CD4-positive, alpha-beta memory T cell (primary cell): ENCODE measurements around the gene NLGN3. TPM values are rescaled to one million over a fixed set of nuclear protein-coding genes. Genes with fewer than 3 reads are reported as not detected.

Source experiments
- CTCF ChIA-PET: fragments of 350-600 bp; sonication (Branson Sonifier 250); formaldehyde crosslinking; loops from one replicate; lab custom pipeline; 2021; ENCODE audit warnings: inconsistent platforms; ENCODE audit not compliant: partially characterized antibody; lab: Charles Lee
- POLR2A ChIA-PET: fragments of 350-600 bp; sonication (Branson Sonifier 250); formaldehyde crosslinking; loops from one replicate; lab custom pipeline; 2021; ENCODE audit not compliant: partially characterized antibody; lab: Charles Lee
- DNase-seq, 5 donors: peaks; one replicate each; pipeline versions ENCODE4 v3.0.0 to v3.0.0-alpha.2; 2020 to 2022; ENCODE audit warnings: mixed read lengths in 1 of 5
- H3K27ac ChIP-seq: one replicate; pipeline ENCODE4 v1.7.0; 2013; ENCODE audit warnings: low read depth, low read length
- H3K27me3 ChIP-seq: 2 replicates; pipeline ENCODE4 v1.7.0; 2013; ENCODE audit warnings: mild to moderate bottlenecking, low read length, moderate library complexity; ENCODE audit not compliant: insufficient read depth
- H3K36me3 ChIP-seq: 2 replicates; pipeline ENCODE4 v1.7.0; 2013; ENCODE audit warnings: mild to moderate bottlenecking, low read length, moderate library complexity; ENCODE audit not compliant: insufficient read depth
- H3K4me1 ChIP-seq: 2 replicates; pipeline ENCODE4 v1.7.0; 2013; ENCODE audit warnings: mild to moderate bottlenecking, low read length, moderate library complexity; ENCODE audit not compliant: insufficient read depth
- H3K4me3 ChIP-seq, 2 donors: one replicate each; pipeline ENCODE4 v1.7.0; 2013; ENCODE audit warnings: low read length in 2 of 2, mild to moderate bottlenecking in 1 of 2
- H3K9me3 ChIP-seq, 2 donors: one replicate each; pipeline ENCODE4 v1.7.0; 2013; ENCODE audit warnings: low read length in 2 of 2, control low read depth in 1 of 2; ENCODE audit not compliant: control insufficient read depth in 1 of 2
- H3K27ac Mint-ChIP-seq, 7 donors: one replicate each; pipeline ENCODE4 v1.8.0; 2020 to 2021; ENCODE audit warnings: mixed read lengths in 7 of 7, mild to moderate bottlenecking in 6 of 7, inconsistent platforms in 3 of 7, moderate library complexity in 3 of 7
- H3K27me3 Mint-ChIP-seq, 2 donors: one replicate each; pipeline ENCODE4 v1.8.0; 2020 to 2021; ENCODE audit warnings: mixed read lengths in 2 of 2
- H3K36me3 Mint-ChIP-seq, 2 donors: one replicate each; pipeline ENCODE4 v1.8.0; 2020 to 2021; ENCODE audit warnings: mixed read lengths in 2 of 2, inconsistent platforms in 1 of 2, mild to moderate bottlenecking in 1 of 2
- H3K4me1 Mint-ChIP-seq, 4 donors: one replicate each; pipeline ENCODE4 v1.8.0; 2020 to 2021; ENCODE audit warnings: mixed read lengths in 4 of 4, mild to moderate bottlenecking in 1 of 4
- H3K4me3 Mint-ChIP-seq, 8 donors: one replicate each; pipeline ENCODE4 v1.8.0; 2020 to 2021; ENCODE audit warnings: mixed read lengths in 8 of 8, mild to moderate bottlenecking in 7 of 8, moderate library complexity in 6 of 8, inconsistent platforms in 3 of 8
- H3K9me3 Mint-ChIP-seq, 8 donors: one replicate each; pipeline ENCODE4 v1.8.0; 2020 to 2021; ENCODE audit warnings: mixed read lengths in 8 of 8, mild to moderate bottlenecking in 5 of 8, inconsistent platforms in 3 of 8, moderate library complexity in 1 of 8
- intact Hi-C: fragments of 100-400 bp; cut with micrococcal nuclease; formaldehyde crosslinking; loops from one replicate; pipeline ENCODE4 v1.15.1; 2023
- polyA plus RNA-seq, 2 donors: library from polyadenylated mRNA; unstranded; fragments of 300-500 nt; fragmentation: Illumina TruSeq; gene quantifications; one replicate each; pipeline ENCODE4 v1.2.3, GENCODE V29; 2021
- total RNA-seq, 2 experiments: library from RNA; stranded (reverse); gene quantifications; one replicate each; pipeline ENCODE4 v1.2.3, GENCODE V29; 2021

The NLGN3 gene
- total and polyA plus RNA-seq, 4 experiments from 2014 or later = 0.21 to 2.3 (median 1.2) TPM

- H3K36me3 ChIP-seq = peaks cover 19% of the 10 kb centered on the region
- H3K9me3 ChIP-seq = no peaks in the 10 kb centered on the region
- H3K4me3 ChIP-seq = no peak overlapping the region
- intact Hi-C loops = no loop called here
- H3K4me3 Mint-ChIP-seq = peak overlapping the region; percentile 45 to 78 (median 71)
- H3K27me3 Mint-ChIP-seq = no peaks in the 10 kb centered on the region
- H3K27me3 ChIP-seq = no peaks in the 10 kb centered on the region
- H3K9me3 Mint-ChIP-seq = no peaks in the 10 kb centered on the region
- peak overlapping the region; percentile 90 to 99 (median 94) for H3K27ac Mint-ChIP-seq
- ChIA-PET CTCF (interaction anchor here (1.3 to 3.4 kb wide), 3 partner anchors 11 to 25 kb away, joined by 3 to 16 read pairs (median 4); no protein-coding TSS in a partner anchor), POLR2A (interaction anchor here (1.4 to 3.4 kb wide), 7 partner anchors 7 to 76 kb away, joined by 3 to 38 read pairs (median 7); partner anchors contain the start of genes FOXO4 and MED12)
- DNase-seq = peak in 2 of 5 donors; percentile 21 to 40
- peaks cover 82% of the 10 kb centered on the region for H3K4me1 ChIP-seq
- peak overlapping the region; percentile 51 for H3K27ac ChIP-seq
- H3K4me1 Mint-ChIP-seq = peaks cover 46 to 95% (median 81%) of the 10 kb centered on the region in 4 donors
- peaks cover 48 to 49% of the 10 kb centered on the region in 2 donors for H3K36me3 Mint-ChIP-seq
These were observed 39.0 kb upstream of the NLGN3 start for GRCh38 chrX:71105628-71106027.

- intact Hi-C loops = no loop called here
- H3K27ac ChIP-seq = peak within 1 kb of the TSS; percentile 96
- Mint-ChIP-seq H3K27ac (peak within 1 kb of the TSS; percentile 94 to 99 (median 98)), H3K9me3 (no peaks in the 10 kb centered on the region), H3K27me3 (no peaks in the 10 kb centered on the region), H3K4me1 (peaks cover 40 to 88% (median 77%) of the 10 kb centered on the region in 4 donors), H3K36me3 (peaks cover 55 to 57% of the 10 kb centered on the region in 2 donors), H3K4me3 (peak within 1 kb of the TSS; percentile 54 to 99 (median 92))
- H3K9me3 ChIP-seq = no peaks in the 10 kb centered on the region
- ChIA-PET POLR2A (interaction anchor here (1.4 to 3.4 kb wide), 4 partner anchors 10 to 76 kb away, joined by 3 to 38 read pairs (median 6); partner anchors contain the start of genes FOXO4 and MED12), CTCF (interaction anchor here (1.6 to 3.4 kb wide), 2 partner anchors 22 to 24 kb away, joined by 3 to 16 read pairs; no protein-coding TSS in a partner anchor)
- no peaks in the 10 kb centered on the region for H3K27me3 ChIP-seq
- H3K36me3 ChIP-seq = peaks cover 19% of the 10 kb centered on the region
- peaks cover 74% of the 10 kb centered on the region for H3K4me1 ChIP-seq
- peak within 1 kb of the TSS in 1 of 2 donors; percentile 93 for H3K4me3 ChIP-seq
- peak in 1 of 5 donors; percentile 58 for DNase-seq
These were observed 38.2 kb upstream of the NLGN3 start, which contains the start of gene CXorf65 for GRCh38 chrX:71106427-71106826. Gene CXorf65, minus strand, starts transcription at chrX:71106740. Its CDS starts 184 bp downstream, at chrX:71106556.

- Histone ChIP-seq H3K27me3 (no peaks in the 10 kb centered on the region), H3K27ac (peak overlapping the region; percentile 96), H3K4me3 (no peak overlapping the region), H3K36me3 (peaks cover 19% of the 10 kb centered on the region), H3K9me3 (no peaks in the 10 kb centered on the region), H3K4me1 (peaks cover 69% of the 10 kb centered on the region)
- ChIA-PET POLR2A (interaction anchor here (3.4 kb wide), 1 partner anchor 11 kb away, joined by 38 read pairs; the partner anchor contains the start of gene MED12), CTCF (interaction anchor here (3.4 kb wide), 1 partner anchor 22 kb away, joined by 16 read pairs; no protein-coding TSS in a partner anchor)
- peaks cover 55 to 64% of the 10 kb centered on the region in 2 donors for H3K36me3 Mint-ChIP-seq
- peak overlapping the region; percentile 94 to 99 (median 98) for H3K27ac Mint-ChIP-seq
- H3K4me3 Mint-ChIP-seq = peak overlapping the region; percentile 54 to 99 (median 92)
- intact Hi-C loops = no loop called here
- DNase-seq = no peak
- H3K27me3 Mint-ChIP-seq = no peaks in the 10 kb centered on the region
- no peaks in the 10 kb centered on the region for H3K9me3 Mint-ChIP-seq
- H3K4me1 Mint-ChIP-seq = peaks cover 39 to 85% (median 75%) of the 10 kb centered on the region in 4 donors
These were observed 37.4 kb upstream of the NLGN3 start for GRCh38 chrX:71107245-71107644.

GRCh38 chrX:71107762-71108360 is 36.8 kb upstream of the NLGN3 start:
- H3K27me3 ChIP-seq = no peaks in the 10 kb centered on the region
- intact Hi-C loops = no loop called here
- Mint-ChIP-seq H3K4me1 (peaks cover 40 to 85% (median 74%) of the 10 kb centered on the region in 4 donors), H3K36me3 (peaks cover 55 to 64% of the 10 kb centered on the region in 2 donors), H3K9me3 (no peaks in the 10 kb centered on the region), H3K27me3 (no peaks in the 10 kb centered on the region), H3K4me3 (peak overlapping the region; percentile 90 to 99 (median 95)), H3K27ac (peak overlapping the region; percentile 94 to 99 (median 98))
- H3K4me1 ChIP-seq = peaks cover 69% of the 10 kb centered on the region
- ChIA-PET POLR2A (interaction anchor here (1.1 to 1.6 kb wide), 3 partner anchors 11 to 31 kb away, joined by 3 to 28 read pairs (median 4); partner anchors contain the start of gene MED12), CTCF (interaction anchor here (1.2 kb wide), 1 partner anchor 10 kb away, joined by 3 read pairs; the partner anchor contains the start of gene MED12)
- peak overlapping the region; percentile 96 for H3K27ac ChIP-seq
- peak; percentile 52 to 68 (median 61) for DNase-seq
- H3K36me3 ChIP-seq = peaks cover 19% of the 10 kb centered on the region
- peak overlapping the region; percentile 76 to 93 for H3K4me3 ChIP-seq
- no peaks in the 10 kb centered on the region for H3K9me3 ChIP-seq

GRCh38 chrX:71109051-71109450 is 35.6 kb upstream of the NLGN3 start:
- peaks cover 55 to 62% of the 10 kb centered on the region in 2 donors for H3K36me3 Mint-ChIP-seq
- no peaks in the 10 kb centered on the region for H3K9me3 Mint-ChIP-seq
- H3K27ac Mint-ChIP-seq = peak overlapping the region; percentile 94 to 99 (median 98)
- DNase-seq = peak in 2 of 5 donors; percentile 29 to 38
- H3K36me3 ChIP-seq = peaks cover 19% of the 10 kb centered on the region
- intact Hi-C loops = no loop called here
- H3K27me3 Mint-ChIP-seq = no peaks in the 10 kb centered on the region
- ChIA-PET CTCF (interaction anchor here (1.2 to 1.3 kb wide), 2 partner anchors 9 to 11 kb away, joined by 3 read pairs; partner anchors contain the start of gene MED12), POLR2A (interaction anchor here (1.5 to 1.6 kb wide), 2 partner anchors 10 to 29 kb away, joined by 3 to 28 read pairs; partner anchors contain the start of gene MED12)
- H3K27ac ChIP-seq = peak overlapping the region; percentile 96
- peak overlapping the region; percentile 90 to 99 (median 95) for H3K4me3 Mint-ChIP-seq
- peak overlapping the region; percentile 76 to 93 for H3K4me3 ChIP-seq
- H3K4me1 Mint-ChIP-seq = peaks cover 38 to 82% (median 67%) of the 10 kb centered on the region in 4 donors
- H3K9me3 ChIP-seq = no peaks in the 10 kb centered on the region
- H3K4me1 ChIP-seq = peaks cover 66% of the 10 kb centered on the region
- no peaks in the 10 kb centered on the region for H3K27me3 ChIP-seq

- Histone ChIP-seq H3K27me3 (no peaks in the 10 kb centered on the region), H3K36me3 (peaks cover 19% of the 10 kb centered on the region), H3K4me3 (peak within 1 kb of the TSS; percentile 81 to 93), H3K9me3 (no peaks in the 10 kb centered on the region), H3K4me1 (peaks cover 46% of the 10 kb centered on the region), H3K27ac (peak within 1 kb of the TSS; percentile 96)
- Mint-ChIP-seq H3K9me3 (no peaks in the 10 kb centered on the region), H3K36me3 (peaks cover 46 to 54% of the 10 kb centered on the region in 2 donors), H3K4me3 (peak within 1 kb of the TSS; percentile 90 to 99 (median 95)), H3K27me3 (no peaks in the 10 kb centered on the region), H3K27ac (peak within 1 kb of the TSS; percentile 97 to 99 (median 99)), H3K4me1 (peaks cover 24 to 69% (median 53%) of the 10 kb centered on the region in 4 donors)
- intact Hi-C loops = loop anchor here (1.0 to 10.0 kb wide), 7 partner anchors 8 to 424 kb away; partner anchors contain the start of genes OGT, SNX12 and TAF1
- ChIA-PET CTCF (interaction anchor here (1.1 to 4.6 kb wide), 7 partner anchors 8 to 68 kb away, joined by 3 to 32 read pairs (median 6); no protein-coding TSS in a partner anchor), POLR2A (interaction anchor here (0.6 to 6.8 kb wide), 18 partner anchors 8 to 422 kb away, joined by 3 to 141 read pairs (median 6); partner anchors contain the start of genes FOXO4, NLGN3, NONO and OGT)
- DNase-seq = peak; percentile 89 to 95 (median 93)
These were observed 33.3 kb upstream of the NLGN3 start, which contains the start of gene IL2RG for GRCh38 chrX:71111141-71111843. Gene IL2RG, minus strand, starts transcription at chrX:71111577. Its CDS starts 38 bp downstream, at chrX:71111539.
